ENCODE results near the gene WAPL. TPM values are rescaled to one million over a fixed set of nuclear protein-coding genes. Genes with fewer than 3 reads are reported as not detected.

The WAPL gene
- polyA plus RNA-seq, 1 of the 3 experiments (the other 2 are of a cell fraction) = 8.7 TPM

DNA sequence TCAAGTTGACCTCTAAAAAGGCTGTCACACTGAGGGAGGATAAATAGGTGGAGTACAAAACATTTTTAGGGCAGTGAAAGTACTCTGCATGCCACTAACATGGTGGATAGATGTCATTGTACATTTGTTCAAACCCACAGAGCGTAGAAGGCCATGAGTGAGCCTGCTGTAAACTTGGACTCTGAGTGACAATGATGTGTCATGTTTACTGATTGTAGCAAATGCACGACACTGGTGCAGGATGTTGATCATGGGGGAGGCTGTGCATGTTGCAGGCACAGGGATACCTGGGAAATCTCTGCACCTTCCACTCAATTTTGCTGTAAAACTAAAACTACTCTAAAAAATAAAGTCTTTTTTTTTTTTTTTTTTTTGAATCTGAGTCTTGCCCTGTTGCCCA lies 102.5 kb downstream of the WAPL start:
- no peak overlapping the region for H3K9ac ChIP-seq
- no peak for DNase-seq
- H3K4me2 ChIP-seq = no peak overlapping the region
- TF ChIP-seq, protein P1, sequence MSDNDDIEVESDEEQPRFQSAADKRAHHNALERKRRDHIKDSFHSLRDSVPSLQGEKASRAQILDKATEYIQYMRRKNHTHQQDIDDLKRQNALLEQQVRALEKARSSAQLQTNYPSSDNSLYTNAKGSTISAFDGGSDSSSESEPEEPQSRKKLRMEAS (IDR thresholded peaks at IDR 0.05; ENCODE audit: low read depth) = no peak
- no peak for TF ChIP-seq MXI1 (IDR thresholded peaks at IDR 0.05; ENCODE audit: low read depth, low read length)
- no peak for TF ChIP-seq TAF1 (IDR thresholded peaks at IDR 0.05; ENCODE audit: borderline replicate concordance, low read depth, low read length)
- TF ChIP-seq GABPA (IDR thresholded peaks at IDR 0.05; ENCODE audit: low read depth) = no peak
- ChIA-PET CTCF (interaction anchor here (1.9 kb wide), 1 partner anchor 13 kb away, joined by 4 read pairs; no protein-coding TSS in a partner anchor), POLR2A (no interaction called here)
- no peaks in the 10 kb centered on the region for H3K36me3 ChIP-seq (replicated peaks in 1 of 2; ENCODE audit: control insufficient read depth in 1 of 2, insufficient read depth in 2 of 2, low read length in 1 of 2)
- WGBS (ENCODE audit: low lambda C conversion rate) = 46% methylated on average over 2 of the region's 2 CpGs
- no peaks in the 10 kb centered on the region for H4K20me1 ChIP-seq (ENCODE audit: insufficient read depth)
- H3K27me3 ChIP-seq (ENCODE audit: insufficient read depth) = no peaks in the 10 kb centered on the region
- no peaks in the 10 kb centered on the region for H3K9me2 ChIP-seq
- no peaks in the 10 kb centered on the region for H3K9me3 ChIP-seq
- no peak overlapping the region for H3K27ac ChIP-seq (ENCODE audit: low read depth in 2 of 2, low read length in 1 of 2)
- no peaks in the 10 kb centered on the region for H3K4me1 ChIP-seq (ENCODE audit: control insufficient read depth in 1 of 2, insufficient read depth in 2 of 2, low read depth in 1 of 2, low read length in 1 of 2)
- no peak overlapping the region for H2AFZ ChIP-seq (ENCODE audit: low read depth)
- H3K4me3 ChIP-seq (ENCODE audit: low read depth in 2 of 2, low read length in 1 of 2) = no peak overlapping the region
- no peaks in the 10 kb centered on the region for H3F3A ChIP-seq (replicated peaks; ENCODE audit: insufficient read depth)
- no peaks in the 10 kb centered on the region for H3K79me2 ChIP-seq (ENCODE audit: insufficient read depth)

GRCh38 chr10:86415583-86415982 lies 106.0 kb downstream of the WAPL start:
- Histone ChIP-seq H3K4me1 (ENCODE audit: control insufficient read depth in 1 of 2, insufficient read depth in 2 of 2, low read depth in 1 of 2, low read length in 1 of 2) (peaks cover 0 to 13% of the 10 kb centered on the region in 2 experiments; a peak in 1 of 4 replicates), H2AFZ (ENCODE audit: low read depth) (no peak overlapping the region), H3K9me3 (no peaks in the 10 kb centered on the region; the same call in 1 of the 2 replicates), H3K79me2 (ENCODE audit: insufficient read depth) (no peaks in the 10 kb centered on the region), H3K27me3 (ENCODE audit: insufficient read depth) (no peaks in the 10 kb centered on the region), H3K36me3 (replicated peaks in 1 of 2; ENCODE audit: control insufficient read depth in 1 of 2, insufficient read depth in 2 of 2, low read length in 1 of 2) (no peaks in the 10 kb centered on the region), H4K20me1 (ENCODE audit: insufficient read depth) (no peaks in the 10 kb centered on the region), H3K27ac (ENCODE audit: low read depth in 2 of 2, low read length in 1 of 2) (no peak overlapping the region), H3K4me2 (no peak overlapping the region), H3F3A (replicated peaks; ENCODE audit: insufficient read depth) (no peaks in the 10 kb centered on the region), H3K4me3 (ENCODE audit: low read depth in 2 of 2, low read length in 1 of 2) (no peak overlapping the region), H3K9ac (no peak overlapping the region), H3K9me2 (no peaks in the 10 kb centered on the region)
- ChIA-PET CTCF (no interaction called here), POLR2A (no interaction called here)
- WGBS (ENCODE audit: low lambda C conversion rate) = 65% methylated on average over 5 of the region's 5 CpGs
- DNase-seq = no peak
- no peak for TF ChIP-seq RAD21 (IDR thresholded peaks at IDR 0.05; ENCODE audit: low read length)
- TF ChIP-seq TAF1 (IDR thresholded peaks at IDR 0.05; ENCODE audit: borderline replicate concordance, low read depth, low read length) = no peak
- TF ChIP-seq ELF1 (IDR thresholded peaks at IDR 0.05) = no peak
- TF ChIP-seq REST (IDR thresholded peaks at IDR 0.05; ENCODE audit: low read depth, low read length) = no peak
- no peak for TF ChIP-seq NFIC (IDR thresholded peaks at IDR 0.05; ENCODE audit: borderline replicate concordance)
- TF ChIP-seq EZH2phosphoT487 (IDR thresholded peaks at IDR 0.05; ENCODE audit: borderline replicate concordance, low read depth) = no peak
- TF ChIP-seq RFX5 (IDR thresholded peaks at IDR 0.05; ENCODE audit: low read length) = no peak
- TF ChIP-seq RCOR1 (IDR thresholded peaks at IDR 0.05; ENCODE audit: low read length) = no peak
- TF ChIP-seq IRF3 (IDR thresholded peaks at IDR 0.05; ENCODE audit: low read depth, low read length) = no peak
- TF ChIP-seq GATA2 (CRISPR knock-in tag; IDR thresholded peaks at IDR 0.05) = no peak
- TF ChIP-seq FOXJ3 (CRISPR knock-in tag; IDR thresholded peaks at IDR 0.05) = no peak
